Testis (tissue), 3 donors: ENCODE measurements around the gene TNRC6A. TPM values are rescaled to one million over a fixed set of nuclear protein-coding genes. Genes with fewer than 3 reads are reported as not detected.

Experiments used
- DNase-seq: peaks from one replicate; pipeline ENCODE4 v3.0.0-alpha.2; 2019
- H3K27ac ChIP-seq, 2 donors: fragments of 200-600 bp; sonication (generic); one replicate each; pipeline ENCODE4 v1.5.1; 2019
- H3K27me3 ChIP-seq: fragments of 200-600 bp; sonication (generic); one replicate; pipeline ENCODE4 v1.5.1; 2019
- H3K36me3 ChIP-seq: fragments of 200-600 bp; sonication (generic); one replicate; pipeline ENCODE4 v1.5.1; 2017; ENCODE audit warnings: low read depth; ENCODE audit errors: missing control alignments
- H3K4me1 ChIP-seq: fragments of 200-600 bp; sonication (generic); one replicate; pipeline ENCODE4 v1.5.1; 2019
- H3K4me3 ChIP-seq, 2 donors: fragments of 200-600 bp; sonication (generic); one replicate each; pipeline ENCODE4 v1.5.1; 2017 to 2019
- H3K9me3 ChIP-seq: fragments of 200-600 bp; sonication (generic); one replicate; pipeline ENCODE4 v1.5.1; 2017
- POLR2A ChIP-seq: fragments of 450-650 bp; IDR thresholded peaks from one replicate; pipeline ENCODE4 v1.6.1; 2017; ENCODE audit warnings: antibody characterized with exemption, mild to moderate bottlenecking, moderate library complexity
- WGBS, 2 donors: methylation state at CpG; one replicate each; pipeline ENCODE4 v1.1.5; 2018; 5-methylcytosine and 5-hydroxymethylcytosine counted together
- intact Hi-C: fragments of 100-400 bp; cut with DNase I; formaldehyde crosslinking; loops from one replicate; pipeline ENCODE4 v1.15.1; 2023; ENCODE audit warnings: low total_unique reads
- polyA plus RNA-seq: library from polyadenylated mRNA; stranded (reverse); fragments of 350-450 nt; fragmentation: Illumina TruSeq; extraction: RNeasy Lipid Tissue Mini Kit (QIAGEN cat#74804); gene quantifications from one replicate; pipeline ENCODE4 v1.2.3, GENCODE V29; 2014; ENCODE audit warnings: low read depth, low replicate concordance; ENCODE audit not compliant: insufficient read depth
- total RNA-seq, 2 donors: library from RNA; depleted of rRNA; stranded (reverse); fragments of >200 nt; gene quantifications; one replicate each; pipeline ENCODE4 v1.2.3, GENCODE V29; 2016
- TF ChIP-seq, protein P1 (sequence below), 3 experiments: fragments of 450-650 bp in 2 of 3; fragments of 200-600 bp in 1 of 3; sonication (generic) in 1 of 3; IDR thresholded peaks; one replicate each; pipeline ENCODE4 v1.5.1; 2016 to 2019; ENCODE audit warnings: antibody characterized with exemption in 3 of 3, mild to moderate bottlenecking in 2 of 3, moderate library complexity in 1 of 3

The TNRC6A gene
- total and polyA plus RNA-seq, 3 donors from 2014 or later = 32.3 to 103 (median 94.1) TPM

DNA sequence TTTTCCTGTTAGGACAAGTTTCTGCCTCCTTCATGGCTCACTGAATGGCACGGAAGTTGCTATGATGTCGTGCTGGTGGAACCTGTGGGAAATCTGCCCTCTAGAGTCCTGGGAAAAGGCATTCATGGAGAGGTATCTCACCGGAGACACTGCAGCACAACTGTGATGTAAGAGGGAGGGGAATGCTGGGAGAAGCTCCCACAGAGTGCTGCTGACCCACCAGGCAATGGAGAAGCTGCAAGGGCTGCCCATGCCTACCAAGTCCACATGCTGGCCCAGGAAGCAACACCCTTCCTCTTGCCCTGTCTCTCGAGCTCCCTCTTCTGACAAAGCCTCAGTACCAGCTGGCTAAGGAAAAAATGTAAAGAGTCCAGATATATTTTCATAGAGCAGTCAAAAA, 71.1 kb downstream of the TNRC6A start:
- H3K36me3 ChIP-seq = no peaks in the 10 kb centered on the region
- no peak for DNase-seq
- intact Hi-C loops = no loop called here
- TF ChIP-seq POLR2A = no peak
- TF ChIP-seq, protein P1, sequence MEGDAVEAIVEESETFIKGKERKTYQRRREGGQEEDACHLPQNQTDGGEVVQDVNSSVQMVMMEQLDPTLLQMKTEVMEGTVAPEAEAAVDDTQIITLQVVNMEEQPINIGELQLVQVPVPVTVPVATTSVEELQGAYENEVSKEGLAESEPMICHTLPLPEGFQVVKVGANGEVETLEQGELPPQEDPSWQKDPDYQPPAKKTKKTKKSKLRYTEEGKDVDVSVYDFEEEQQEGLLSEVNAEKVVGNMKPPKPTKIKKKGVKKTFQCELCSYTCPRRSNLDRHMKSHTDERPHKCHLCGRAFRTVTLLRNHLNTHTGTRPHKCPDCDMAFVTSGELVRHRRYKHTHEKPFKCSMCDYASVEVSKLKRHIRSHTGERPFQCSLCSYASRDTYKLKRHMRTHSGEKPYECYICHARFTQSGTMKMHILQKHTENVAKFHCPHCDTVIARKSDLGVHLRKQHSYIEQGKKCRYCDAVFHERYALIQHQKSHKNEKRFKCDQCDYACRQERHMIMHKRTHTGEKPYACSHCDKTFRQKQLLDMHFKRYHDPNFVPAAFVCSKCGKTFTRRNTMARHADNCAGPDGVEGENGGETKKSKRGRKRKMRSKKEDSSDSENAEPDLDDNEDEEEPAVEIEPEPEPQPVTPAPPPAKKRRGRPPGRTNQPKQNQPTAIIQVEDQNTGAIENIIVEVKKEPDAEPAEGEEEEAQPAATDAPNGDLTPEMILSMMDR (IDR thresholded peaks at IDR 0.05) = no peak
- no peaks in the 10 kb centered on the region for H3K4me1 ChIP-seq
- H3K27me3 ChIP-seq = no peaks in the 10 kb centered on the region
- H3K4me3 ChIP-seq = no peak overlapping the region
- no peak overlapping the region for H3K27ac ChIP-seq
- H3K9me3 ChIP-seq = no peaks in the 10 kb centered on the region
- WGBS, 2 donors = 83 to 86% methylated on average over 4 of the region's 4 CpGs

DNA sequence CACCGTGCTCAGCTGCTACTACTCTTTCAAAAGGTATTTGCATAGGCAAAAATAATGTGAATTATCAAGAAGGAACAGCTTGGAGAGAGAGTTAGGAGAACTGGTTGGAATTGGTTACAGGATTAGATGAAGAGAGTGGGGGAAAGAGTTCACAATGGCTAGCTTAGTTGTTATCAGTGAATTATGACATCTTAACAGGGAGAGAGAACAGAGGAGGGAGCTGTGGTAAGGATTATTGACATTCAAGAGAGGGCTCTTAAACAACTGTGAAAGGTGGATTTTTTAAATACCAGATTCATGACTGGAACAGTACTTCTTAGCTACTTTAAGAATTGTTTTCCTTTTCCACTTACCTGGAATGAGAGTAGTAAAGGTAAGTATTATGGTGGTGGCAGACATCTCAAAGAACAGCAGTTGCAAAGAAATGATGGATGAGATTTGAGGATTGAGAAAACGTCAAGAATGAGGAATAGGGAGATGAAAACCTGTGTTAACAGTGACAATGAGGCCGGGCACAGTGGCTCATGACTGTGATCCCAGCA, 72.4 kb downstream of the TNRC6A start:
- no peak overlapping the region for H3K27ac ChIP-seq
- no peaks in the 10 kb centered on the region for H3K4me1 ChIP-seq
- H3K36me3 ChIP-seq = no peaks in the 10 kb centered on the region
- DNase-seq = no peak
- WGBS, 2 donors = 83 to 88% methylated on average over 3 of the region's 3 CpGs
- intact Hi-C loops = no loop called here
- no peak overlapping the region for H3K4me3 ChIP-seq
- no peak for TF ChIP-seq POLR2A
- TF ChIP-seq, protein P1 (IDR thresholded peaks at IDR 0.05) = no peak
- H3K27me3 ChIP-seq = no peaks in the 10 kb centered on the region
- H3K9me3 ChIP-seq = no peaks in the 10 kb centered on the region

DNA sequence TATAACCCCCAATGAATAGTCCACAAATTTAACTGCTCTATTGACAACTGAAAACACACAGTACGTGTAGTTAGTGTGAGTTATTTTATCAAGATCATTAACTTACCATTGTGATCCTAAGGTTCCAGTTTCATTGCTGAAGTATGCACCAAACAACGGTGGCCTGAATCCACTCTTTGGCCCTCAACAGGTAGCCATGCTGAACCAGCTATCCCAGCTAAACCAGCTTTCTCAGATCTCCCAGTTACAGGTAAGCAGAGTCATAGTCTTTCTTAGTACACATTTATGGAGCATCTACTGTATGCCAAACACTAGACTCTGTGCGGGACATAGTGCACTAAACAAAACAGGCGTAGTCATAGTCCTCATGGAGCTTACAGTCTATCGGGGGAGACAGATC, 76.0 kb downstream of the TNRC6A start:
- Histone ChIP-seq H3K9me3 (no peaks in the 10 kb centered on the region), H3K4me3 (no peak overlapping the region), H3K36me3 (no peaks in the 10 kb centered on the region), H3K4me1 (no peaks in the 10 kb centered on the region), H3K27ac (no peak overlapping the region), H3K27me3 (no peaks in the 10 kb centered on the region)
- intact Hi-C loops = no loop called here
- DNase-seq = no peak
- no peak for TF ChIP-seq POLR2A
- TF ChIP-seq, protein P1 (IDR thresholded peaks at IDR 0.05) = no peak
- WGBS, 2 donors = 88 to 92% methylated on average over 5 of the region's 5 CpGs

DNA sequence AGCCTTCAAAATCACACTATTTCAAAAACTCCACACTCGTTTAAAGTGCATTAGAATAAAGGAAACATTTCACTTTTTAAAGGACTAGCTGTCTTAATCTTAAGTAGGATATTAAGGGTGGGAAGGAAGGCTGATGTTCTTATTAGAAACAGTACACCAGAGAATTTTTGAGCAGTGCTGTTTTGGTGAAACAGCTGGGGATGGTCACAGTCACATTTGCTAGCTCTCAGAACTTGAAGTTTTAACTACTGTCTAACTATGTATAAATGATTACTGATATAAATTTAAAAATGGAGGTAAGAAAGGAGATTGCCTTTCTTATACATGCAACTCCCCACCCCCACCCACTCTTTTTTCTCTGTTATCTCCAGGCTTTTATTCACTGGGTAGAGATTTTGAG, 77.8 kb downstream of the TNRC6A start:
- no peak for DNase-seq
- H3K4me1 ChIP-seq = no peaks in the 10 kb centered on the region
- H3K4me3 ChIP-seq = no peak overlapping the region
- no peaks in the 10 kb centered on the region for H3K9me3 ChIP-seq
- no peaks in the 10 kb centered on the region for H3K36me3 ChIP-seq
- no peak overlapping the region for H3K27ac ChIP-seq
- TF ChIP-seq, protein P1 (IDR thresholded peaks at IDR 0.05) = no peak
- TF ChIP-seq POLR2A = no peak
- 58 to 59% methylated on average over 1 of the region's 1 CpG for WGBS, 2 donors
- H3K27me3 ChIP-seq = no peaks in the 10 kb centered on the region
- intact Hi-C loops = no loop called here
